ENCODE measurements around the gene KLHL3.

KLHL3 gene

DNA sequence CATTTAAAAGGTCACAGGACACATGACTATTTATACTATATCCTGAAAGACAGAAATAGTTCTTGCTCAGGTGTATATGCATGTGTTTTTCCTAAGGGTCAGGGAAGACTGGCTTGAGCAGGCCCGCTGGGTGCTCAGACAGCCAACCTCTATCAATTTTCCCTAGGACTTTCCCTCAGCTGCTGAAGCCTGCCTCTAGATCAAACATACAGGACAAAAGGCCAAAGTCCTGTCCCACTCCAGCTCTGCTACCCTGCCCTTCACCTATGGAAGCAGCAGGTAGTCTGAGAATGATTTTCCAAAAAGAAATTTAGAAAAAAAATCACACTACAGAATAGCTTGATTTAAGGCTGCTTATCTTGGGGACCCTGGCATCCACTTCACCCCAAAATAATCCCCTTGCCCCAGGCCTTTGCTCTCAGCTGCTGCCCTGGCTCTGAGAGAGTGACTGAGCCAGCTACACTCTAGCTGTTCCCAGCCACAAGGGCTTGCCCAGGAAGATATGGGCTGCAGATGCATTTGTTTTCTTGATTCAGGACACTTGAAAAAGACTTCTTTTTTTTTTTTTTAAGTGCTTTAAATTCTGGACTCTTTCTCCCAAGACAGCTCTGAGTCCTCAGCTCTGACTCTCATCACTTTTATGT, 42.5 kb downstream of the KLHL3 start:
- CTCF ChIA-PET, result interaction anchor here (1.9 to 3.5 kb wide), 3 partner anchors 33 to 48 kb away, joined by 6 to 20 read pairs (median 11); partner anchors contain the start of gene KLHL3
- peaks cover 51% of the 10 kb centered on the region for H3K4me1 Mint-ChIP-seq
- H3K27ac Mint-ChIP-seq, result peak overlapping the region; percentile 34
- no peak overlapping the region for H3K4me3 Mint-ChIP-seq
- H3K27me3 Mint-ChIP-seq, result no peaks in the 10 kb centered on the region
- DNase-seq, result no peak
- peaks cover 3% of the 10 kb centered on the region for H3K9me3 Mint-ChIP-seq
- H3K36me3 Mint-ChIP-seq, result peaks cover 65% of the 10 kb centered on the region

DNA sequence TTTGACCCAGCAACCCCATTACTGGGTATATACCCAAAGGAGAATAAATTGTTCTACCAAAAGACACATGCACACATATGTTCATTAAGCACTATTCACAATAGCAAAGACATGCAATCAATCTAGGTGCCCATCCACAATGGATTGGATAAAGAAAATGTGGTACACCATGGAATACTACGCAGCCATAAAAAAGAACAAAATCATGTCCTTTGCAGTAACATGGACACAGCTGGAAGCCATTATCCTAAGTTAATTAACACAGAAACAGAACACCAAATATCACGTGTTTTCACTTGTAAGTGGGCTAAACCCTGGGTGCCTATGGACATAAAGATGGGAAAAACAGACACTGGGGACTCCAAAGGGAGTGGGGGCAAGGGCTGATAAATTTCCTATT, 46.6 kb downstream of the KLHL3 start:
- H3K9me3 Mint-ChIP-seq, result peaks cover 3% of the 10 kb centered on the region
- H3K36me3 Mint-ChIP-seq, result peaks cover 33% of the 10 kb centered on the region
- no peak overlapping the region for H3K4me3 Mint-ChIP-seq
- H3K27me3 Mint-ChIP-seq, result no peaks in the 10 kb centered on the region
- H3K4me1 Mint-ChIP-seq, result peaks cover 12% of the 10 kb centered on the region
- no peak overlapping the region for H3K27ac Mint-ChIP-seq
- no peak for DNase-seq
- CTCF ChIA-PET, result interaction anchor here (1.0 kb wide), 1 partner anchor 53 kb away, joined by 5 read pairs; no protein-coding TSS in a partner anchor

DNA sequence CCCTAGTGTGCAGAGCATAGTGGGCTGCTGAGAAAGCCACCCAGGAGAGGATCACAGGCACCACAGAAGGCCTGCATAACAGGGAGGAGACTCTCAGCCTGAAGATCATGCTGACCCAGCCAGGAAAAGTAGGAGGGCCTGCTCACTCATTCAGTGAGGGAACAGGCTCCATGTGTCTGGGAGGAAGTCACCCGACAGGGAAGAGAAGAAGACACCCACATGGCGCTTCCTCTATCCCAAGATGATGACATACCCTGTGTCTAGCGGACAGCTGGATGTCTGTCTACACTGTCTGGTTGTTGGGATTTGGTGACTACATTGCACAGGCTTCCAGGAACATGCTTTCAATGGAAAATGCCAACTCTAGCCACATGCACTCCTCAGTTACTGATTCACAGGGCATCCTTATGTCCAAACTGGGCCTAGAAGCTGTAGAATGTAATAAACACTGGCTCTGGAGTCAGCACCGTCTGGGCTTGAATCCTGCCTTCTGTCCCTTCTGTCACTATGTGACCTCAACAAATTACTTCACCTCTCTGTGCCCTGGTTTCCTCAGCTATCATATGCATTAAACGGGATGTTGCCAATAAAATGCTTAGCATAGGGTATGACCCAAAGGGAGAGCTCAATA, 47.6 kb downstream of the KLHL3 start:
- Mint-ChIP-seq H3K27me3 (no peaks in the 10 kb centered on the region), H3K9me3 (peaks cover 3% of the 10 kb centered on the region), H3K4me1 (peaks cover 5% of the 10 kb centered on the region), H3K36me3 (peaks cover 33% of the 10 kb centered on the region), H3K4me3 (no peak overlapping the region), H3K27ac (no peak overlapping the region)
- no peak for DNase-seq
- CTCF ChIA-PET, result interaction anchor here (1.0 kb wide), 1 partner anchor 54 kb away, joined by 5 read pairs; no protein-coding TSS in a partner anchor

DNA sequence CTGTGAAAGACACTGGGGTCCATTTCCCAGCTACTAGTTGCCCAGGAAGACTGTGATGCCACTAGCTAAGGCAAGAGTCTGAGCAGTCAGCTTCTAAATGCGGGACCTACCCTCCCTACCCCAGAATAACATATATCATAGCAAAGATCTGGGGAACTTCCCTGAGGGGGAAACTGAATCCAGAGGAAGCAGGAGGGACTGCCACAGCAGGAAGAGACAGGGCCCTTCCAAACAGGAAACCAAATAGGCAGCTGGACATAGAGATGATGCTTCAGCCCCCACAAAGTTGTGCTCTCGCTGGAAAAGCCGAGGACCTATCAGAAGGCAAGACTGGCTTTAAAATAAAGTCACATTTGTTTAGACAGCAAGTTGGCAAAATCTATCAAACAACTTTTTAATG, 51.1 kb downstream of the KLHL3 start:
- Mint-ChIP-seq H3K36me3 (peaks cover 22% of the 10 kb centered on the region), H3K4me3 (no peak overlapping the region), H3K4me1 (no peaks in the 10 kb centered on the region), H3K9me3 (peaks cover 3% of the 10 kb centered on the region), H3K27me3 (no peaks in the 10 kb centered on the region), H3K27ac (no peak overlapping the region)
- CTCF ChIA-PET, result interaction anchor here (1.6 kb wide), 1 partner anchor 10 kb away, joined by 5 read pairs; no protein-coding TSS in a partner anchor
- no peak for DNase-seq

DNA sequence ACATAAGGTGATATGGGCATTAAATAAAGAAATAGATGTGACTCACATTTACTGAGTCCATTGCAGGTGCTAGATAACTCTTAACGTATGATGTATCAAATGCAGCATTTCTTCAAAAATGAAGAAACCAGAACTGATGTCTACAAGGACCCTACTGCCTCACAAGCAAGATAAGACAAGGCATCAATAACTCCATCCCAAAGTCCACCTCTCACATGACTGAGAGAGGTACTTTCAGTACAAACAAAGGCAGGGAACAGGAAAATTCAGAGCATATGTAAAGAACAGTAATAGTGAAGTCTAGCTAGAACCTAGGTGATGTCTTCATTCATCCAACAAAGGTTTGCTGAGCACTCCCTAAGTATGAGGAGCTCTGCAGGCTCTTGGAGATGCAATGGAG, 54.7 kb downstream of the KLHL3 start:
- no peaks in the 10 kb centered on the region for H3K4me1 Mint-ChIP-seq
- CTCF ChIA-PET, result no interaction called here
- peaks cover 22% of the 10 kb centered on the region for H3K36me3 Mint-ChIP-seq
- no peaks in the 10 kb centered on the region for H3K9me3 Mint-ChIP-seq
- H3K4me3 Mint-ChIP-seq, result no peak overlapping the region
- H3K27me3 Mint-ChIP-seq, result no peaks in the 10 kb centered on the region
- H3K27ac Mint-ChIP-seq, result no peak overlapping the region
- no peak for DNase-seq

DNA sequence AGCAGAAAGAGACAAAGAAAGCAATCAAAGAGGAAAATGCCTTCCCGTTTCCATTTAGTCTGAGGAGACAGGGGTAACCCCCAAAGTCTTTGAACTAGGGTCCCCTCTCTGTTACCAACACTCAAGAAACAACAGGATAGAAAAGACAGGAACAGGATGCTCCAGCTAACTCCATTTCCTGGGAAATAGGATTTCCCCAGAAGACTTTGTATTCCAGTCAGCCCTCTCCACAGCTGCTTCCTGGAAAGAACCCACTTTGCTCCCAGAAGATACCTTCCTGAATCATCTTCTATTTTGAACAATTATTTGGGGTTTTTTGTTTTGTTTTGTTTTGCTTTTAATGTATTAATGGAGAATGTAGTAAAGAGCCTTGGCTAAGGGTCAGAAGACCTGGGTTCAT, 56.0 kb downstream of the KLHL3 start:
- CTCF ChIA-PET, result interaction anchor here (0.9 to 1.2 kb wide), 3 partner anchors 15 to 63 kb away, joined by 3 to 4 read pairs (median 4); no protein-coding TSS in a partner anchor
- no peaks in the 10 kb centered on the region for H3K9me3 Mint-ChIP-seq
- H3K27me3 Mint-ChIP-seq, result no peaks in the 10 kb centered on the region
- no peak for DNase-seq
- H3K27ac Mint-ChIP-seq, result no peak overlapping the region
- no peak overlapping the region for H3K4me3 Mint-ChIP-seq
- H3K4me1 Mint-ChIP-seq, result no peaks in the 10 kb centered on the region
- H3K36me3 Mint-ChIP-seq, result peaks cover 29% of the 10 kb centered on the region

DNA sequence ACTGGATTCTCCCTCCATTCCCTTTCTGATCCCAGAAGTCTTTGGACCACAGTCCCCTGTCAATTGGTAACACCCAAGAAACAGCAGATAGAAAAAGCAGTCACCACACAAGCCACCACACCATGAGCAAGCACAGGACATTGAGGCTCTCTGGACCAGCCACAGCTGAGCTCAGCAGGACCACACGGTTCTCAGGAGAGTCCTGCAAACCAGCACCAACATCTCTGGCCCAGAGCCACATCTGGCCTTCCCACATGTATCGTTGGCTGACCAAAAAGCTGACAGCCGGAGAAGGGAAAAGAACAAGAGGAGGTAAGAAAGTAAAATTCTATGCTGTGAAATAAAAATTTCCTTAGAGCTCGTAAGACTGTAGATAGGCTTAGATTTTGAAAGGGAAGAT, 56.7 kb downstream of the KLHL3 start:
- no peak for DNase-seq
- Mint-ChIP-seq H3K4me1 (no peaks in the 10 kb centered on the region), H3K9me3 (no peaks in the 10 kb centered on the region), H3K4me3 (no peak overlapping the region), H3K27ac (no peak overlapping the region), H3K27me3 (no peaks in the 10 kb centered on the region), H3K36me3 (peaks cover 29% of the 10 kb centered on the region)
- CTCF ChIA-PET, result interaction anchor here (1.0 to 1.2 kb wide), 2 partner anchors 16 to 18 kb away, joined by 4 read pairs; no protein-coding TSS in a partner anchor

DNA sequence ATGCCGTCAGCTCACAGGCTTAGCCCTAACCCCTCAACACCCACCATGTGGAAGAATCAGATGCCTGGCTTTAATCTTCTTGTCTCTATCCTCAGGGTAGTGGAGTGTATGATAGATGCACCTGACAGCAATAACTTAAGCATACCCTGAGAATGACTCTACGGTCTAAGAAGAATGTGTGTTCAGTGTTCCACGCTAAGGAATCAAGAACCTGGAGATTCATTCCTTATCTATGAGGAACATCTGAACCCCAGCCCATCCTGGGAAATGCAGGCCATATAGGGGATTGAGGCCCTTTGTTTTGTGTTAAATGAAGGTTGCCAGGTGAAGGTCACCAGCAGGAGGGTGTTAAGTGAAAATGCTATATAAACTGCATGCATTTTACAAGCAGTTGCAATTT, 63.0 kb downstream of the KLHL3 start:
- no peak overlapping the region for H3K4me3 Mint-ChIP-seq
- peaks cover 28% of the 10 kb centered on the region for H3K36me3 Mint-ChIP-seq
- no peak for DNase-seq
- H3K27me3 Mint-ChIP-seq, result no peaks in the 10 kb centered on the region
- H3K9me3 Mint-ChIP-seq, result no peaks in the 10 kb centered on the region
- H3K4me1 Mint-ChIP-seq, result no peaks in the 10 kb centered on the region
- no peak overlapping the region for H3K27ac Mint-ChIP-seq
- CTCF ChIA-PET, result interaction anchor here (1.9 to 17.0 kb wide), 2 partner anchors 13 to 70 kb away, joined by 9 to 551 read pairs; partner anchors contain the start of gene KLHL3

DNA sequence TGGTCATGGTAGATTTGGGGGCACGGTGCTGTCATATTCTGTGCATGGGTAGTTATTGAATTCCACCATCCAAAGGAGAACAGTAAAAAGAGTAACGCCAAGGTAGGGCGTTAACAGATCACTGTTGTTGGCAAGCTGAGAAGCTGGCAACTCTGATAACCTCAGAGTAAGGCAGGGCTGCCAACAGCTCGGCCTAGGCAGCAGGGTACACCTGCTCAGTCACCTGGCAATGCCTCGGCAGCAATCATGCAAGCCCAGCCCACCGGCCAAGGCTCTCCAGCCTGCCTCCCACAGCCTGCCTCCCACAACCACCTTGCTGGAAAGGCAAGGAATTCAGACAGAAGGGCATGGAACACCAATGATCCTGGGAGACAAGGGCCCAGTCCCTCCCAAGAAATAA, 63.9 kb downstream of the KLHL3 start:
- CTCF ChIA-PET, result interaction anchor here (1.9 to 17.0 kb wide), 2 partner anchors 12 to 71 kb away, joined by 9 to 551 read pairs; partner anchors contain the start of gene KLHL3
- no peak for DNase-seq
- Mint-ChIP-seq H3K36me3 (peaks cover 31% of the 10 kb centered on the region), H3K27me3 (no peaks in the 10 kb centered on the region), H3K4me1 (peaks cover 8% of the 10 kb centered on the region), H3K27ac (no peak overlapping the region), H3K9me3 (no peaks in the 10 kb centered on the region), H3K4me3 (no peak overlapping the region)

DNA sequence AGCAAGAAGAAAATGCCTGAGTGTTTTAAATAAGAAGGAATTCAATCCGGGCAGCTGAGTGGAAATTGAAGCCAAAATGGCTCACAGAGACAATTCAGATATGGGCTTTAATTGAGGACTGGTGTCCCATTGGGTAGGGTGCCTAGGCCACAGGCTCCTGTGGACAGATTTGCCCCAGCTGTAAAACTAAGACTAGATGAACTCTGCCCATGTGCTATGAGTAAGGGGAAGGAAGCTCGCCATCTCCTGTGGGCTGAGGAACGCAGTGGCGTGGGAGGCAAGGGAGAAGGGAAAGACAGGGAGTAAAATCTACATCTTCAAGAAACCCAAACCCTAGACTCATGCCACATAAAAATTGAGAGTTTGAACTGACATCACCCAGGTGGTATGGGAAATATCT, 66.1 kb downstream of the KLHL3 start:
- H3K9me3 Mint-ChIP-seq, result no peaks in the 10 kb centered on the region
- no peaks in the 10 kb centered on the region for H3K27me3 Mint-ChIP-seq
- H3K27ac Mint-ChIP-seq, result no peak overlapping the region
- CTCF ChIA-PET, result interaction anchor here (17.0 kb wide), 1 partner anchor 73 kb away, joined by 551 read pairs; the partner anchor contains the start of gene KLHL3
- peaks cover 17% of the 10 kb centered on the region for H3K36me3 Mint-ChIP-seq
- DNase-seq, result no peak
- H3K4me3 Mint-ChIP-seq, result no peak overlapping the region
- peaks cover 26% of the 10 kb centered on the region for H3K4me1 Mint-ChIP-seq

DNA sequence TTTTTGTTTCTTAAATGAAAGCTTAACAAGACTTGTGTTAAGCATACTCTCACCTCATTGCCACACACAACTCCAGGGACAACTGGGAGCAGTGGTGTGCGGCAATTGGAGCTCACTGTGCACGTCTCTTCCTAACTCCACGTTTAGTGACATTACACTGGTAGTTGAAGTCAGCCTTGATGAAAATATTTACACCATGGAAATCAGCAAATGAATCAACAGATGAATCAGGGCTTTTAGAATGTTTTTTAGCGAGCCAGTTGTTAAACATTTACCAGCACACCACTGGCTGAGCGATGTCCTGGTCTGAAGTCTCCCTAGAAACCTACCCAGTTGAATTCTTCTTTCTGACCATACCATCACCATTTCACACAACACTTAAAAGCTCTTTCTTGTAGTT, 67.3 kb downstream of the KLHL3 start:
- CTCF ChIA-PET, result interaction anchor here (1.2 to 17.0 kb wide), 4 partner anchors 8 to 75 kb away, joined by 3 to 551 read pairs (median 4); partner anchors contain the start of gene KLHL3
- no peak overlapping the region for H3K27ac Mint-ChIP-seq
- H3K36me3 Mint-ChIP-seq, result peaks cover 17% of the 10 kb centered on the region
- no peaks in the 10 kb centered on the region for H3K27me3 Mint-ChIP-seq
- peaks cover 26% of the 10 kb centered on the region for H3K4me1 Mint-ChIP-seq
- no peak overlapping the region for H3K4me3 Mint-ChIP-seq
- H3K9me3 Mint-ChIP-seq, result no peaks in the 10 kb centered on the region
- no peak for DNase-seq

DNA sequence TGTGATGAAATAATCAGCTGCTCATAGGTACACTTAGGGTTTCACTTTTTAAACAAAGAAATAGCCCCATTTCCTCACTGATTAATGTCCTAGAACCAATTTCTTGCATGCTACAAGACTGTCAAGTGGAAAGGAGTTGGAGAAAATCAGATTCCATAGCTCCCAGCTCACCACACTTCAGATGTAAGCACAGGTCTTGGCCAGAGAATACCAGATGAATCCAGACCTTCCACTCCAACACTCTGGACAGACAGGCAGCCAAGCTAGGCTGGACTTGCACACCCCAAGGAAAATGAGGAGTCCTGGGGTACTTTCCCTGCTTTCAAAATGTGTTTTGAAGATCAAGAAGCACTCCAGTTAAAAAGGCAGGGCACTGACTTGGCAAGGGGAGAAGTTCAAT, 68.5 kb downstream of the KLHL3 start:
- Mint-ChIP-seq H3K36me3 (peaks cover 17% of the 10 kb centered on the region), H3K9me3 (no peaks in the 10 kb centered on the region), H3K4me3 (no peak overlapping the region), H3K27ac (no peak overlapping the region), H3K27me3 (no peaks in the 10 kb centered on the region), H3K4me1 (peaks cover 27% of the 10 kb centered on the region)
- CTCF ChIA-PET, result interaction anchor here (1.5 to 17.0 kb wide), 3 partner anchors 11 to 86 kb away, joined by 4 to 551 read pairs (median 4); partner anchors contain the start of gene KLHL3
- no peak for DNase-seq

DNA sequence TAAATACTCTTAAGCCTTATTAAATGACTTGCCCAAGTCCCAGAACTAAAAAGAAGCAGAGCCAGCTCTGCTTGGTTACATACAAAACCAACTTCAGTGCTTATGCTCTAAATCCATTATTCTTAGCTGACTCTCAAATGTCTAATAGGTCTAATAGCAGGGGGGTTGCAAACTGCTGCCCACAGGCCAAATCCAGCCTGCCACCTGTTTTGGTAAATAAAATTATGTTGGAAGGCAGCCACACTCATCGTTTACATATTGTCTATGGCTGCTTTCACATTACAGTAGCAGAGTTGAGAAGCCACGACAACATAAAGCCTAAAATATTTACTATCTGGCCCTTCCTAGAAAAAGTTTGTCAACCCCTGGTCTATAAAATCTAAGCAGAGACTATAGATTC, 69.0 kb downstream of the KLHL3 start:
- peaks cover 30% of the 10 kb centered on the region for H3K4me1 Mint-ChIP-seq
- H3K36me3 Mint-ChIP-seq, result peaks cover 17% of the 10 kb centered on the region
- no peaks in the 10 kb centered on the region for H3K9me3 Mint-ChIP-seq
- no peaks in the 10 kb centered on the region for H3K27me3 Mint-ChIP-seq
- CTCF ChIA-PET, result interaction anchor here (1.0 to 17.0 kb wide), 6 partner anchors 26 to 369 kb away, joined by 3 to 551 read pairs (median 4); partner anchors contain the start of gene KLHL3
- peak overlapping the region; percentile 70 for H3K27ac Mint-ChIP-seq
- H3K4me3 Mint-ChIP-seq, result no peak overlapping the region
- no peak for DNase-seq

DNA sequence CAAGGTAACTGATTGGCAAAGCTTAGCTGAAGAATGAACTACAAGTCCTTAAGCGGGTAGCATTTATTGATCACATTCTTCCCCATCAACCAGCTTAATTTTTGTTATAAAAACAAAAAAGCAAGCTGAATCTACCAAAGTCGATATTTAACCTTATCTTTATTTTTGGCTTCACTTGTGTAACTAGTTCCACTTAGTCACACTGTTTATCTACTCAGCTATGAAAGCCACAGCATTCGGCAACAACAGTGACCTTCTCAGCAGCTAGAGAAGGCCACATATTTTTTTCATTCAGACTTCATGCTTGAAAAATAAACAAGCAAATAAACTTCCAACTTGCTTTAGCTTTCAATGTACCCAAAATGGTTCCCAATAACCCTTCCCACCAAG, 69.4 kb downstream of the KLHL3 start:
- no peak overlapping the region for H3K4me3 Mint-ChIP-seq
- H3K9me3 Mint-ChIP-seq, result no peaks in the 10 kb centered on the region
- DNase-seq, result no peak
- H3K27ac Mint-ChIP-seq, result peak overlapping the region; percentile 70
- peaks cover 34% of the 10 kb centered on the region for H3K4me1 Mint-ChIP-seq
- peaks cover 15% of the 10 kb centered on the region for H3K36me3 Mint-ChIP-seq
- H3K27me3 Mint-ChIP-seq, result no peaks in the 10 kb centered on the region
- CTCF ChIA-PET, result interaction anchor here (0.7 to 17.0 kb wide), 7 partner anchors 23 to 369 kb away, joined by 3 to 551 read pairs (median 4); partner anchors contain the start of gene KLHL3
